GM12873 (cell line): ENCODE results near the gene ERBB4.
A peak's percentile ranks its signal among the peaks of the same experiment; 100 is the strongest.

ENCODE experiments used
- CTCF ChIP-seq: IDR thresholded peaks from 2 replicates; pipeline ENCODE4 v1.5.1; 2012; ENCODE audit warnings: low read depth, mild to moderate bottlenecking, moderate library complexity, low read length, control low read depth; ENCODE audit not compliant: insufficient read depth; ENCODE audit errors: missing control alignments

Gene ERBB4

GRCh38 chr2:212013626-212014025, 525.0 kb downstream of the ERBB4 start:
- no peak for TF ChIP-seq CTCF

GRCh38 chr2:212007972-212008371, 530.6 kb downstream of the ERBB4 start:
- no peak for TF ChIP-seq CTCF

- peak; percentile 57 for TF ChIP-seq CTCF
Measured at GRCh38 chr2:212005085-212005671, 533.4 kb downstream of the ERBB4 start.

DNA sequence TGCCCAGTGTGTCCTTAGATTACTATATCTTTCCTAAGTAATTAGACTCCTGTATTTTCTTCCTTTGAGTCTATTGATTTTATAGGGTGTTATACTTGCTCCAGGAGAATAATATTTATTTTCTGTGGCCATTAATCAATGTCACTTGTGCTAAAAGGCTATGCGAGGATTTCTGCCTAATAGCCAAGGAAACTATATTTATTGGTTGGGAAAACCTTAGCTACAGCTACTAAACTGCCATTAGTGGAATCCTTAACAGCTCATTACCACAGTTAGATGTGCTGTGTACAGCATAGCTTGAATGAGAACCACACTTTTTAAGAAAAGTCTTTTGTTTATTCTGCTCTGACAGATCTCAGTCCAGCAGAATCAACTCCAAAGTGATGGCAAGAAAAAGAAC, 537.3 kb downstream of the ERBB4 start:
- TF ChIP-seq CTCF, result no peak

GRCh38 chr2:211996857-211997256, 541.7 kb downstream of the ERBB4 start:
- no peak for TF ChIP-seq CTCF

GRCh38 chr2:211994806-211995205, 543.8 kb downstream of the ERBB4 start:
- no peak for TF ChIP-seq CTCF

DNA sequence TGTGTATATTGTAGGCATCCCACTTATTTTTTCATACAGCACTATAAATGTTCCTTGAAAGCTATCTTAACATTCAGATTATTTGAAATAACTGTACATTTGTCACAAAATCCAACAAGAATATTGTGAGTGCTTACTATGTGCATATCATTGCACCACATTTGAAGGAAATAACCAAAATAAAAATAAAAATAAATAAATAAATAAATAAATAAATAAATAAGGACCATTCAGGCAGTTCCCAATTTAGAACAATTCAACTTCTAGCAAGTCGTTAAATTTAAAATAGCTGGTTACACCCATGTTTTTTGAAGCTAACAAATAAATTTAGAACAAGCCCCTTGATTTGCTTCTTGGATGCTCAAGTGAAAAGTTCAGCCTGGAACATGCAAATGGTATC, 548.3 kb downstream of the ERBB4 start:
- TF ChIP-seq CTCF, result no peak
